ENCODE data around the gene HEYL. TPM values are rescaled to one million over a fixed set of nuclear protein-coding genes. Genes with fewer than 3 reads are reported as not detected.

HEYL gene
- total RNA-seq, 4 donors from 2014 or later = 11.4 to 19.2 (median 14.3) TPM

DNA sequence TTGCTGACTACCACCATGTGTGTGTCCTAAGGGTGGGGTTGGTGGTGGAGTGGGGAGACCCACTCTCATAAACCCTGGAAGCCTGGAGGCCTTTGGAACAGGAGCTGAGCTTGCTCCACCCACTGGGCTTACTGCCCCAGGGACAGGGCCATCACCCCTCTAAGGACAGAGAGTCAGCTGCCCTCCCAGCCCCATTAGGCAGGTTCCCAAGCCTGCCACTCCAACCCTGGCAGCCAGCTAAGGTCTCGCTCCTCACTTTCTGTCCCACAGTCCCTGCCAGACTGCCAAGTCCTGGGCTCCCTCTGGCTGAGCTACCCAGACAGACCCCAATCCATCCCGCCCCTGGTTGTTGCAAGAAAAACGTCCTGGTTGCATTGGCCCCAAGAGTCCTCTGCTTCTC, 28.7 kb upstream of the HEYL start:
- Histone ChIP-seq H3K36me3 (no peaks in the 10 kb centered on the region), H3K4me3 (no peak overlapping the region), H3K27me3 (peaks cover 0 to 36% of the 10 kb centered on the region in 2 donors), H3K9me3 (no peaks in the 10 kb centered on the region), H3K27ac (no peak overlapping the region), H3K4me1 (peaks cover 0 to 20% (median 13%) of the 10 kb centered on the region in 4 donors)
- 68 to 82% methylated on average over 3 of the region's 3 CpGs for WGBS, 2 donors
- TF ChIP-seq EP300 (IDR thresholded peaks at IDR 0.05) = no peak
- no peak for TF ChIP-seq POLR2A (IDR thresholded peaks at IDR 0.05)
- no peak for TF ChIP-seq CTCF (IDR thresholded peaks at IDR 0.05)
- no peak for DNase-seq (ENCODE audit: low spot score in 2 of 2)

- peaks cover 0 to 11% (median 7%) of the 10 kb centered on the region in 4 donors for H3K4me1 ChIP-seq
- H3K4me3 ChIP-seq = no peak overlapping the region
- H3K36me3 ChIP-seq = no peaks in the 10 kb centered on the region
- 89 to 94% methylated on average over 3 of the region's 3 CpGs for WGBS, 2 donors
- TF ChIP-seq EP300 (IDR thresholded peaks at IDR 0.05) = no peak
- no peak for TF ChIP-seq CTCF (IDR thresholded peaks at IDR 0.05)
- TF ChIP-seq POLR2A (IDR thresholded peaks at IDR 0.05) = no peak
- no peak overlapping the region for H3K27ac ChIP-seq
- H3K27me3 ChIP-seq = peaks cover 0 to 23% of the 10 kb centered on the region in 2 donors
- no peaks in the 10 kb centered on the region for H3K9me3 ChIP-seq
- no peak for DNase-seq (ENCODE audit: low spot score in 2 of 2)
Measured at GRCh38 chr1:39666772-39667171, 27.3 kb upstream of the HEYL start.

DNA sequence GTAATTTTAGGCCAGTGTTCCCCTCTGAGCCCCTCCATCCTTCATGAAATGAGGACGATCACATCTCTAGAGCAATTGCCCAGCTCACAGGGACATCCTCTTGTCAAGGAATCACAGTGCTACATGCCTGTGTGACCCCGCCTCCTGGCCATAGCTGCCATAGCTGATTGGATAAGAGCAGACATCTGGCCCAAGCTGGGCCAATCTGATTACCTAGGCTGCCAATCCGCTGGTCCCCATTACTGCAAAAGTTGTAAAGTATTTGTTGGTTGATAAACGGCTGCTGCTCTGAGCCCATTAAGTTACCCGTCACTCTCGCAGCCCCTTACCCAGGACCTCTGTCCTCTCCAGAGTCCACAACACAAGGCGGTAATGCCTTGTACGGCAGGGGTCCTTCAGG, 24.1 kb upstream of the HEYL start:
- H3K27me3 ChIP-seq = no peaks in the 10 kb centered on the region
- no peak for TF ChIP-seq EP300 (IDR thresholded peaks at IDR 0.05)
- TF ChIP-seq POLR2A (IDR thresholded peaks at IDR 0.05) = no peak
- TF ChIP-seq CTCF (IDR thresholded peaks at IDR 0.05) = no peak
- WGBS, 2 donors = 75 to 78% methylated on average over 8 of the region's 8 CpGs
- DNase-seq (ENCODE audit: low spot score in 2 of 2) = no peak
- H3K4me1 ChIP-seq = no peaks in the 10 kb centered on the region
- no peak overlapping the region for H3K27ac ChIP-seq
- no peaks in the 10 kb centered on the region for H3K36me3 ChIP-seq
- H3K4me3 ChIP-seq = no peak overlapping the region
- no peaks in the 10 kb centered on the region for H3K9me3 ChIP-seq

DNA sequence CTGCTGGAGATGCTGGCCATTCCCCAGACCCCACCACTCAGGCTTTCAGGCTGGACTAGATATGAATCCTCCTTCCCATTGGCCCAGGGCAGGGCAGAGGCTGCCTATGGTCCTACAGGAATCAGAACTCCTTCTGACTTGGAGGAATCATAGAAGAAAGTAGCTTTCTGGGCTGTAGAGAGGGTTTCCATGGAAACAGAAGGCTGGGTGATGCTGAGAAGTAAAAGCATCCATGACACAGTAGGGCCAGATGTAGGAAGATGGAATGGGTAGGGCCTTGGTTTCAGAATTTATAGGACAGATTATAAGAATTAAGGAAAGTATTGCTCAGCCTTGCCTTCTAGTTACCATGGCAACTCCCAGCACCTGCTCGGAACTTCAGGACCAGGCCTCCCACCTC, 23.4 kb upstream of the HEYL start:
- H3K36me3 ChIP-seq = no peaks in the 10 kb centered on the region
- no peak overlapping the region for H3K4me3 ChIP-seq
- DNase-seq (ENCODE audit: low spot score in 2 of 2) = no peak
- no peaks in the 10 kb centered on the region for H3K27me3 ChIP-seq
- no peak overlapping the region for H3K27ac ChIP-seq
- WGBS, 2 donors = 72 to 80% methylated on average over 1 of the region's 1 CpG
- H3K9me3 ChIP-seq = no peaks in the 10 kb centered on the region
- TF ChIP-seq POLR2A (IDR thresholded peaks at IDR 0.05) (no peak), CTCF (IDR thresholded peaks at IDR 0.05) (no peak), EP300 (IDR thresholded peaks at IDR 0.05) (no peak)
- H3K4me1 ChIP-seq = no peaks in the 10 kb centered on the region

DNA sequence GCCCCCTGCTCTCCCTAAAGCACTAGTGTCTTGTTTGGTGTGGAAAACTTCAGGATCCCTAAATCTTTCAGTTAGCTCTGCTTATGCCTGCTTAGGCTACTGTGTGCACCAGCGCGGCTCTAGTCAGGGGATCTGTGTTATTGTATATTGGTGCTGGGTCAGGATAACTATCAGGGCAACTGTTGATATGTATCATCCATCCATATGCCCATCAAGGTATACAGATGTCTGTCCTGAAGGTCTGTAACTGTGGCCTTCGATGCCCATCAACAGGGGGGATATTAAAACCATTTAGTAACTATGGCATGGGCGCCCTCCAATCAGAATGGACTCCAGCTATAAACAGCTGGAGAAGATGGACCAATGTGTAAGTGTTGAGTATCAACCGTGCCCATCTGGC, 20.1 kb upstream of the HEYL start:
- 81 to 89% methylated on average over 5 of the region's 5 CpGs for WGBS, 2 donors

More for the DNA sequence above, 20.1 kb upstream of the HEYL start:
- Histone ChIP-seq H3K36me3 (no peaks in the 10 kb centered on the region), H3K4me1 (no peaks in the 10 kb centered on the region), H3K27me3 (no peaks in the 10 kb centered on the region), H3K4me3 (no peak overlapping the region), H3K27ac (no peak overlapping the region), H3K9me3 (no peaks in the 10 kb centered on the region)
- DNase-seq (ENCODE audit: low spot score in 2 of 2) = no peak
- TF ChIP-seq CTCF (IDR thresholded peaks at IDR 0.05) = no peak
- TF ChIP-seq EP300 (IDR thresholded peaks at IDR 0.05) = no peak

Measured in tibial nerve (tissue), 4 donors.